HepG2 (cell line): Measurements from ENCODE around the gene THAP3. TPM values are rescaled to one million over a fixed set of nuclear protein-coding genes. Genes with fewer than 3 reads are reported as not detected.
"Not testable (repeated sequence)": the region's sequence is repeated elsewhere in the genome, so short reads cannot be mapped to it uniquely, and the experiment has no call there.

Source experiments
- ATAC-seq: fragments of 200-7000 bp; cut with Tn5 transposase; 3 replicates; pipeline ENCODE4 v1.9.1; 2020; ENCODE audit warnings: mild to moderate bottlenecking, moderate library complexity
- BruUV-seq: library from RNA; stranded (reverse); fragments of 400-500 nt; replicated peaks from 2 replicates; lab custom pipeline; 2021; lab: Mats Ljungman, UMichigan
- CTCF ChIA-PET: fragments of 300-600 bp; formaldehyde crosslinking; extraction: SDS; loops from one replicate; lab custom pipeline; 2021; ENCODE audit warnings: low total read pairs, inconsistent platforms, low intra/inter-chr PET ratio; lab: Yijun Ruan, JAX
- POLR2A ChIA-PET: fragments of 350-600 bp; sonication (Branson Sonifier 250); formaldehyde crosslinking; loops from one replicate; lab custom pipeline; 2020; ENCODE audit warnings: antibody characterized with exemption, inconsistent platforms; lab: Yijun Ruan, JAX
- DNase-seq: peaks from one replicate; pipeline ENCODE4 v3.0.0-alpha.2; 2015; ENCODE audit warnings: low spot score
- FAIRE-seq: peaks from 3 replicates; lab custom pipeline; 2011; peaks lifted over from hg19 to GRCh38; lab: Jason Lieb, UNC
- H2AFZ ChIP-seq: one replicate; pipeline ENCODE4 v1.6.1; 2011; ENCODE audit warnings: low read length, inconsistent platforms
- H3K27ac ChIP-seq: fragments of 300-600 bp; 3 replicates; pipeline ENCODE4 v1.8.0; 2011; ENCODE audit warnings: mixed run types, mild to moderate bottlenecking, mixed read lengths, low read length, inconsistent platforms; ENCODE audit not compliant: insufficient read depth; ENCODE audit errors: extremely low read length
- H3K27me3 ChIP-seq, 2 experiments: fragments of 200-600 bp in 1 of 2; 2 replicates in 1 of 2; 3 replicates in 1 of 2; pipeline versions ENCODE4 v1.6.0 to v1.8.0; 2011; ENCODE audit warnings: low read length in 2 of 2, mild to moderate bottlenecking in 2 of 2, moderate library complexity in 2 of 2, inconsistent platforms in 1 of 2; ENCODE audit not compliant: insufficient read depth in 2 of 2, control insufficient read depth in 1 of 2
- H3K36me3 ChIP-seq, 2 experiments: fragments of 200-600 bp in 1 of 2; replicated peaks in 1 of 2; 2 replicates in 1 of 2; 3 replicates in 1 of 2; pipeline versions ENCODE4 v1.5.1 to v1.8.0; 2011; ENCODE audit warnings: low read length in 2 of 2, inconsistent platforms in 1 of 2; ENCODE audit not compliant: insufficient read depth in 2 of 2, control insufficient read depth in 1 of 2
- H3K4me1 ChIP-seq: 2 replicates; pipeline ENCODE4 v1.5.1; 2012; ENCODE audit warnings: low read length, inconsistent platforms; ENCODE audit not compliant: insufficient read depth
- H3K4me2 ChIP-seq: 2 replicates; pipeline ENCODE4 v1.6.0; 2011; ENCODE audit warnings: low read depth, low read length, inconsistent platforms
- H3K4me3 ChIP-seq, 3 experiments: fragments of 200-600 bp in 1 of 3; sonication (generic), shearing (Covaris generic) in 1 of 3; replicated peaks in 1 of 3; 2 replicates each; pipeline ENCODE4 v1.5.1; 2011 to 2016; ENCODE audit warnings: low read length in 3 of 3, inconsistent platforms in 2 of 3, low read depth in 2 of 3, mild to moderate bottlenecking in 2 of 3, control low read depth in 1 of 3, mixed read lengths in 1 of 3; ENCODE audit not compliant: insufficient read depth in 1 of 3
- H3K79me2 ChIP-seq: one replicate; pipeline ENCODE4 v1.6.1; 2011; ENCODE audit warnings: low read length, inconsistent platforms; ENCODE audit not compliant: insufficient read depth
- H3K9ac ChIP-seq: 2 replicates; pipeline ENCODE4 v1.6.0; 2011; ENCODE audit warnings: mild to moderate bottlenecking, low read depth, low read length, inconsistent platforms; ENCODE audit not compliant: insufficient read depth
- H3K9me3 ChIP-seq: 2 replicates; pipeline ENCODE4 v1.5.1; 2012; ENCODE audit warnings: mild to moderate bottlenecking, low read length
- H4K20me1 ChIP-seq: 2 replicates; pipeline ENCODE4 v1.6.0; 2011; ENCODE audit warnings: inconsistent platforms, mild to moderate bottlenecking, low read length, moderate library complexity; ENCODE audit not compliant: insufficient read depth
- AGO2 ChIP-seq: fragments of 200-400 bp; formaldehyde crosslinking; optimal IDR thresholded peaks from 2 replicates; pipeline ENCODE3; 2017; ENCODE audit warnings: mild to moderate bottlenecking, low read depth, low read length, moderate library complexity
- WGBS: methylation state at CpG from one replicate; pipeline ENCODE4 v1.1.6; 2017; ENCODE audit warnings: low lambda C conversion rate; 5-methylcytosine and 5-hydroxymethylcytosine counted together
- in situ Hi-C: cut with HindIII; loops from 2 replicates; pipeline ENCODE4 v1.10.0; 2017; ENCODE audit warnings: low pct_unique_long_range_greater_than_20kb; ENCODE audit not compliant: extremely low pct_ligation_motif_present
- intact Hi-C: fragments of 100-400 bp; cut with micrococcal nuclease; formaldehyde crosslinking; loops from one replicate; pipeline ENCODE4 v1.10.0; 2022; ENCODE audit not compliant: unreplicated experiment
- polyA plus RNA-seq, 8 experiments: library from polyadenylated mRNA; depleted of rRNA in 3 of 8; stranded (reverse) in 7 of 8; unstranded in 1 of 8; fragments of >200 nt; fragmentation: Illumina TruSeq in 4 of 8; extraction: Trizol in 4 of 8; gene quantifications; 2 replicates each; pipeline versions ENCODE4 v1.2.1 to v1.2.3, GENCODE V29; 2011 to 2016; ENCODE audit warnings: low read depth in 4 of 8, missing spikeins in 1 of 8, mixed read lengths in 1 of 8; ENCODE audit not compliant: insufficient read depth in 1 of 8
- total RNA-seq, 5 experiments: library from RNA; depleted of rRNA; stranded (reverse); fragments of >200 nt; fragmentation: Illumina TruSeq; extraction: Trizol; gene quantifications; 2 replicates each; pipeline ENCODE4 v1.2.3, GENCODE V29; 2016; ENCODE audit warnings: low read depth in 1 of 5
- TF ChIP-seq, protein P1 (sequence below): sonication (generic); formaldehyde crosslinking; IDR thresholded peaks from 2 replicates; pipeline ENCODE4 v1.4.0; 2020; ENCODE audit warnings: mild to moderate bottlenecking, missing genetic modification reagents

The THAP3 gene
- total and polyA plus RNA-seq, 2 of the 13 experiments (the other 11 are each of a cell fraction or from before 2014, with no cell fraction given): 10.3 to 14.9 TPM

DNA sequence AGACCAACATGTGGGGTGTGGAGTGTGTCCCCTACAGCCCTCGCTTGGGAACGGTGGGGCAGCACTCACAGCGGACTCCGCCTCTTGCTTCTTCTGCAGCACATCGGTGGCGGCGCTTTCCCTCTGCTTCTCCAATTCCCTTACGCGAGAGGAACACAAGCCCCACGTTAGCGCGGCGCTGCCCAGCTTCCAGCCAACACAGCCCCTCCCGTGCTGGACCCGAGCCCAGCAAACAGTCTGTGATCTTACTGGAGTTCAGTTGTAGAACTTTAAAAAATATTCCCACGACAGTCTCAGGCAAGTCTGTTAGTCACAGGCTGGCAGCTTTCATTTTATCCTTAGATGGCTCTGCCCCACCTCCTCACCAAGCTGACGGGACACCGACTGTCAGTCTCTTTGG is 13.6 kb downstream of the THAP3 start:
- Histone ChIP-seq H3K4me1 (no peaks in the 10 kb centered on the region), H3K79me2 (no peaks in the 10 kb centered on the region), H3K27me3 (no peaks in the 10 kb centered on the region), H2AFZ (no peak overlapping the region), H3K4me2 (no peak overlapping the region), H3K27ac (no peak overlapping the region), H4K20me1 (0 out of 2 replicates have a peak, but pooled peaks cover 5% of the 10 kb centered on the region), H3K36me3 (peaks cover 38 to 87% of the 10 kb centered on the region in 2 experiments; a peak in 4 of 5 replicates), H3K9me3 (no peaks in the 10 kb centered on the region), H3K9ac (no peak overlapping the region), H3K4me3 (no peak overlapping the region)
- no peak for FAIRE-seq
- DNase-seq: no peak
- ChIA-PET CTCF (no interaction called here), POLR2A (no interaction called here)
- in situ Hi-C loops: no loop called here
- BruUV-seq: no TSS peak
- 97% methylated on average over 18 of the region's 18 CpGs for WGBS
- ATAC-seq: no peak
- intact Hi-C loops: no loop called here
- peak; percentile 18 for TF ChIP-seq AGO2
- TF ChIP-seq, protein P1, sequence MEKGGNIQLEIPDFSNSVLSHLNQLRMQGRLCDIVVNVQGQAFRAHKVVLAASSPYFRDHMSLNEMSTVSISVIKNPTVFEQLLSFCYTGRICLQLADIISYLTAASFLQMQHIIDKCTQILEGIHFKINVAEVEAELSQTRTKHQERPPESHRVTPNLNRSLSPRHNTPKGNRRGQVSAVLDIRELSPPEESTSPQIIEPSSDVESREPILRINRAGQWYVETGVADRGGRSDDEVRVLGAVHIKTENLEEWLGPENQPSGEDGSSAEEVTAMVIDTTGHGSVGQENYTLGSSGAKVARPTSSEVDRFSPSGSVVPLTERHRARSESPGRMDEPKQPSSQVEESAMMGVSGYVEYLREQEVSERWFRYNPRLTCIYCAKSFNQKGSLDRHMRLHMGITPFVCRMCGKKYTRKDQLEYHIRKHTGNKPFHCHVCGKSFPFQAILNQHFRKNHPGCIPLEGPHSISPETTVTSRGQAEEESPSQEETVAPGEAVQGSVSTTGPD: no peak

DNA sequence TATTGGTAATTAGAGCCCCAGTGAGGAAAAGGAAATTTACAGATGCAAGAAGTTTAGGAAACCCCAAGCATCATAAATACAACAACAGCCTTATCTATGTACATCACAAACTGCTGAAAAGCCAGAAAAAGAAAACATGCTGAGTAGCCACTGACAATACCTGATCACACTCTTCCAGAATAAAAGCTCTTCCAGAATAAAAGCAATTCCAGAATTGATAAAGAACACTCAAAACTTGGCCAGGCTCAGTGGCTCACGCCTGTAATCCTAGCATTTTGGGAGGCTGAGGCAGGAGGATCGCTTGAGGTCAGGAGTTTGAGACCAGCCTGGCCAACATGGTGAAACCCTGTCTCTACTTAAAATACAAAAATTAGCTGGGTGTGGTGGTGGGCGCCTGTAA is 16.2 kb downstream of the THAP3 start:
- H3K4me2 ChIP-seq, DNase-seq, H3K27ac ChIP-seq, H3K9ac ChIP-seq, intact Hi-C loops, H4K20me1 ChIP-seq, H3K4me3 ChIP-seq, H3K4me1 ChIP-seq, H3K9me3 ChIP-seq, CTCF ChIA-PET, FAIRE-seq, in situ Hi-C loops, POLR2A ChIA-PET, H3K79me2 ChIP-seq, BruUV-seq, H3K27me3 ChIP-seq, H2AFZ ChIP-seq, ATAC-seq: not testable (repeated sequence)
- H3K36me3 ChIP-seq: peaks cover 43 to 85% of the 10 kb centered on the region in 2 experiments
- 98% methylated on average over 3 of the region's 3 CpGs for WGBS
